Liver (tissue), 9 donors: Measurements from ENCODE around the gene COL9A3. TPM values are rescaled to one million over a fixed set of nuclear protein-coding genes. Genes with fewer than 3 reads are reported as not detected.

Experiments
- DNase-seq: peaks from one replicate; pipeline ENCODE4 v3.0.0-alpha.2; 2017; ENCODE audit warnings: low spot score
- H3K27ac ChIP-seq, 2 donors: one replicate each; pipeline ENCODE4 v1.7.0; 2013; ENCODE audit warnings: inconsistent platforms in 2 of 2, low read length in 2 of 2, control low read depth in 1 of 2, low read depth in 1 of 2, mild to moderate bottlenecking in 1 of 2
- H3K27me3 ChIP-seq, 4 donors: one replicate each; pipeline versions ENCODE4 v1.6.1 to v1.7.0; 2013; ENCODE audit warnings: low read length in 3 of 4, inconsistent platforms in 1 of 4, mild to moderate bottlenecking in 1 of 4, moderate library complexity in 1 of 4; ENCODE audit not compliant: control insufficient read depth in 4 of 4, insufficient read depth in 4 of 4
- H3K36me3 ChIP-seq, 4 donors: one replicate each; pipeline versions ENCODE4 v1.6.1 to v1.7.0; 2013; ENCODE audit warnings: low read length in 3 of 4, mild to moderate bottlenecking in 3 of 4, low read depth in 1 of 4, moderate library complexity in 1 of 4; ENCODE audit not compliant: control insufficient read depth in 4 of 4, insufficient read depth in 3 of 4
- H3K4me1 ChIP-seq, 4 donors: one replicate each; pipeline versions ENCODE4 v1.6.1 to v1.7.0; 2013; ENCODE audit warnings: low read length in 3 of 4, mild to moderate bottlenecking in 3 of 4, moderate library complexity in 1 of 4; ENCODE audit not compliant: control insufficient read depth in 4 of 4, insufficient read depth in 4 of 4
- H3K4me3 ChIP-seq, 3 donors: one replicate each; pipeline versions ENCODE4 v1.6.1 to v1.7.0; 2013; ENCODE audit warnings: low read length in 3 of 3, control low read depth in 1 of 3, low read depth in 1 of 3, mild to moderate bottlenecking in 1 of 3
- H3K9ac ChIP-seq, 2 donors: one replicate each; pipeline ENCODE4 v1.7.0; 2013; ENCODE audit warnings: low read length in 2 of 2, mild to moderate bottlenecking in 2 of 2, moderate library complexity in 2 of 2, control low read depth in 1 of 2, low read depth in 1 of 2
- H3K9me3 ChIP-seq, 4 donors: one replicate each; pipeline versions ENCODE4 v1.6.1 to v1.7.0; 2013; ENCODE audit warnings: low read length in 3 of 4; ENCODE audit not compliant: control insufficient read depth in 4 of 4
- EGR1 ChIP-seq, 2 donors: IDR thresholded peaks; 2 replicates each; pipeline ENCODE4 v1.6.1; 2016 to 2018; ENCODE audit warnings: antibody characterized with exemption in 2 of 2, low read depth in 2 of 2
- FOXA1 ChIP-seq: IDR thresholded peaks from 2 replicates; pipeline ENCODE4 v1.6.1; 2016; ENCODE audit warnings: antibody characterized with exemption
- FOXA2 ChIP-seq: IDR thresholded peaks from 2 replicates; pipeline ENCODE4 v1.6.1; 2016; ENCODE audit warnings: antibody characterized with exemption
- GABPA ChIP-seq, 2 donors: IDR thresholded peaks in 1 of 2; conservative IDR thresholded peaks in 1 of 2; 2 replicates each; pipeline ENCODE4 v1.6.1; 2016; ENCODE audit warnings: antibody characterized with exemption in 2 of 2, mild to moderate bottlenecking in 1 of 2, moderate library complexity in 1 of 2
- HNF4A ChIP-seq, 2 donors: conservative IDR thresholded peaks; 2 replicates each; pipeline ENCODE4 v1.6.1; 2016; ENCODE audit warnings: antibody characterized with exemption in 2 of 2, mild to moderate bottlenecking in 2 of 2
- HNF4G ChIP-seq: IDR thresholded peaks from 2 replicates; pipeline ENCODE4 v1.6.1; 2016; ENCODE audit warnings: antibody characterized with exemption
- JUND ChIP-seq, 2 donors: IDR thresholded peaks; 2 replicates each; pipeline ENCODE4 v1.6.1; 2016; ENCODE audit warnings: antibody characterized with exemption in 2 of 2
- NR2F2 ChIP-seq: IDR thresholded peaks from 2 replicates; pipeline ENCODE4 v1.6.1; 2016; ENCODE audit warnings: antibody characterized with exemption
- RAD21 ChIP-seq, 2 donors: IDR thresholded peaks; 2 replicates each; pipeline ENCODE4 v1.6.1; 2016; ENCODE audit warnings: antibody characterized with exemption in 2 of 2, mild to moderate bottlenecking in 2 of 2
- RXRA ChIP-seq, 2 donors: IDR thresholded peaks; 2 replicates each; pipeline ENCODE4 v1.6.1; 2017 to 2018; ENCODE audit warnings: antibody characterized with exemption in 2 of 2, mild to moderate bottlenecking in 1 of 2
- SP1 ChIP-seq: IDR thresholded peaks from 2 replicates; pipeline ENCODE4 v1.6.1; 2018; ENCODE audit warnings: antibody characterized with exemption, mild to moderate bottlenecking
- TAF1 ChIP-seq: conservative IDR thresholded peaks from 2 replicates; pipeline ENCODE4 v1.6.1; 2016; ENCODE audit warnings: antibody characterized with exemption, mild to moderate bottlenecking
- YY1 ChIP-seq: IDR thresholded peaks from 2 replicates; pipeline ENCODE4 v1.6.1; 2016; ENCODE audit warnings: antibody characterized with exemption, mild to moderate bottlenecking
- ZBTB33 ChIP-seq: IDR thresholded peaks from 2 replicates; pipeline ENCODE4 v1.6.1; 2016; ENCODE audit warnings: antibody characterized with exemption
- WGBS: extraction: QIAGEN DNeasy Blood & Tissue Kit; methylation state at CpG from one replicate; pipeline ENCODE4 v1.1.7; 2013; 5-methylcytosine and 5-hydroxymethylcytosine counted together
- polyA plus RNA-seq, 2 donors: library from polyadenylated mRNA; stranded (reverse) in 1 of 2; unstranded in 1 of 2; fragments of 200-250 nt in 1 of 2; fragments of >200 nt in 1 of 2; fragmentation: Nextera tagmentation in 1 of 2; extraction: Ambion mirVana in 1 of 2; gene quantifications; one replicate each; pipeline versions ENCODE4 v1.2.1 to v1.2.3, GENCODE V29; 2013 to 2015
- total RNA-seq, 2 donors: library from RNA; depleted of rRNA; stranded (reverse); fragments of >200 nt; gene quantifications; one replicate each; pipeline ENCODE4 v1.2.3, GENCODE V29; 2014
- TF ChIP-seq, protein P1 (sequence below): IDR thresholded peaks from 2 replicates; pipeline ENCODE4 v1.6.1; 2016; ENCODE audit warnings: antibody characterized with exemption
- TF ChIP-seq, protein P2 (sequence below): IDR thresholded peaks from 2 replicates; pipeline ENCODE4 v1.6.1; 2016; ENCODE audit warnings: antibody characterized with exemption, mild to moderate bottlenecking
- TF ChIP-seq, protein P3 (sequence below): fragments of 150-350 bp; IDR thresholded peaks from 2 replicates; pipeline ENCODE4 v1.5.1; 2017; ENCODE audit warnings: improper control_type of control experiment, low read depth, low read length; ENCODE audit not compliant: missing input control
- TF ChIP-seq, protein P4 (sequence below): IDR thresholded peaks from 2 replicates; pipeline ENCODE4 v1.6.1; 2016; ENCODE audit warnings: antibody characterized with exemption
- donor health status: healthy.
- donor health status: healthy.
- donor health status: healthy.
- donor health status: healthy.
- donor health status: healthy.

COL9A3 gene
- total and polyA plus RNA-seq, 4 donors = 0.92 to 2.0 (median 1.1) TPM

- H3K27me3 ChIP-seq = no peaks in the 10 kb centered on the region
- peak overlapping the region in 2 of 3 donors; percentile 21 to 25 for H3K4me3 ChIP-seq
- peaks cover 32 to 73% (median 49%) of the 10 kb centered on the region in 4 donors for H3K4me1 ChIP-seq
- peak overlapping the region; percentile 23 to 45 for H3K9ac ChIP-seq
- no peak for DNase-seq
- H3K9me3 ChIP-seq = no peaks in the 10 kb centered on the region
- WGBS = 19% methylated on average over 19 of the region's 19 CpGs
- H3K27ac ChIP-seq = peak overlapping the region; percentile 83 to 87
- TF ChIP-seq YY1 (peak; percentile 85), SP1 (peak; percentile 91), ZBTB33 (no peak), NR2F2 (peak; percentile 18), TAF1 (no peak), RXRA (IDR thresholded peaks at IDR 0.05) (peak; percentile 83 to 93), FOXA2 (no peak), GABPA (IDR thresholded peaks at IDR 0.05 in 1 of 2, conservative IDR thresholded peaks at IDR 0.05 in 1 of 2) (peak in 1 of 2 donors; percentile 76), JUND (IDR thresholded peaks at IDR 0.05) (peak in 1 of 2 donors; percentile 62), HNF4A (conservative IDR thresholded peaks at IDR 0.05) (peak; percentile 61 to 80), FOXA1 (no peak), RAD21 (IDR thresholded peaks at IDR 0.05) (peak in 1 of 2 donors; percentile 63), EGR1 (IDR thresholded peaks at IDR 0.05; ENCODE audit: low read depth in 2 of 2) (peak; percentile 74 to 86), HNF4G (peak; percentile 45)
- TF ChIP-seq, protein P1, sequence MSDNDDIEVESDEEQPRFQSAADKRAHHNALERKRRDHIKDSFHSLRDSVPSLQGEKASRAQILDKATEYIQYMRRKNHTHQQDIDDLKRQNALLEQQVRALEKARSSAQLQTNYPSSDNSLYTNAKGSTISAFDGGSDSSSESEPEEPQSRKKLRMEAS = peak; percentile 99
- TF ChIP-seq, protein P2, sequence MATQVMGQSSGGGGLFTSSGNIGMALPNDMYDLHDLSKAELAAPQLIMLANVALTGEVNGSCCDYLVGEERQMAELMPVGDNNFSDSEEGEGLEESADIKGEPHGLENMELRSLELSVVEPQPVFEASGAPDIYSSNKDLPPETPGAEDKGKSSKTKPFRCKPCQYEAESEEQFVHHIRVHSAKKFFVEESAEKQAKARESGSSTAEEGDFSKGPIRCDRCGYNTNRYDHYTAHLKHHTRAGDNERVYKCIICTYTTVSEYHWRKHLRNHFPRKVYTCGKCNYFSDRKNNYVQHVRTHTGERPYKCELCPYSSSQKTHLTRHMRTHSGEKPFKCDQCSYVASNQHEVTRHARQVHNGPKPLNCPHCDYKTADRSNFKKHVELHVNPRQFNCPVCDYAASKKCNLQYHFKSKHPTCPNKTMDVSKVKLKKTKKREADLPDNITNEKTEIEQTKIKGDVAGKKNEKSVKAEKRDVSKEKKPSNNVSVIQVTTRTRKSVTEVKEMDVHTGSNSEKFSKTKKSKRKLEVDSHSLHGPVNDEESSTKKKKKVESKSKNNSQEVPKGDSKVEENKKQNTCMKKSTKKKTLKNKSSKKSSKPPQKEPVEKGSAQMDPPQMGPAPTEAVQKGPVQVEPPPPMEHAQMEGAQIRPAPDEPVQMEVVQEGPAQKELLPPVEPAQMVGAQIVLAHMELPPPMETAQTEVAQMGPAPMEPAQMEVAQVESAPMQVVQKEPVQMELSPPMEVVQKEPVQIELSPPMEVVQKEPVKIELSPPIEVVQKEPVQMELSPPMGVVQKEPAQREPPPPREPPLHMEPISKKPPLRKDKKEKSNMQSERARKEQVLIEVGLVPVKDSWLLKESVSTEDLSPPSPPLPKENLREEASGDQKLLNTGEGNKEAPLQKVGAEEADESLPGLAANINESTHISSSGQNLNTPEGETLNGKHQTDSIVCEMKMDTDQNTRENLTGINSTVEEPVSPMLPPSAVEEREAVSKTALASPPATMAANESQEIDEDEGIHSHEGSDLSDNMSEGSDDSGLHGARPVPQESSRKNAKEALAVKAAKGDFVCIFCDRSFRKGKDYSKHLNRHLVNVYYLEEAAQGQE = peak; percentile 82
- TF ChIP-seq, protein P3, sequence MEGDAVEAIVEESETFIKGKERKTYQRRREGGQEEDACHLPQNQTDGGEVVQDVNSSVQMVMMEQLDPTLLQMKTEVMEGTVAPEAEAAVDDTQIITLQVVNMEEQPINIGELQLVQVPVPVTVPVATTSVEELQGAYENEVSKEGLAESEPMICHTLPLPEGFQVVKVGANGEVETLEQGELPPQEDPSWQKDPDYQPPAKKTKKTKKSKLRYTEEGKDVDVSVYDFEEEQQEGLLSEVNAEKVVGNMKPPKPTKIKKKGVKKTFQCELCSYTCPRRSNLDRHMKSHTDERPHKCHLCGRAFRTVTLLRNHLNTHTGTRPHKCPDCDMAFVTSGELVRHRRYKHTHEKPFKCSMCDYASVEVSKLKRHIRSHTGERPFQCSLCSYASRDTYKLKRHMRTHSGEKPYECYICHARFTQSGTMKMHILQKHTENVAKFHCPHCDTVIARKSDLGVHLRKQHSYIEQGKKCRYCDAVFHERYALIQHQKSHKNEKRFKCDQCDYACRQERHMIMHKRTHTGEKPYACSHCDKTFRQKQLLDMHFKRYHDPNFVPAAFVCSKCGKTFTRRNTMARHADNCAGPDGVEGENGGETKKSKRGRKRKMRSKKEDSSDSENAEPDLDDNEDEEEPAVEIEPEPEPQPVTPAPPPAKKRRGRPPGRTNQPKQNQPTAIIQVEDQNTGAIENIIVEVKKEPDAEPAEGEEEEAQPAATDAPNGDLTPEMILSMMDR = no peak
- TF ChIP-seq, protein P4, sequence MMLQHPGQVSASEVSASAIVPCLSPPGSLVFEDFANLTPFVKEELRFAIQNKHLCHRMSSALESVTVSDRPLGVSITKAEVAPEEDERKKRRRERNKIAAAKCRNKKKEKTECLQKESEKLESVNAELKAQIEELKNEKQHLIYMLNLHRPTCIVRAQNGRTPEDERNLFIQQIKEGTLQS = no peak
- H3K36me3 ChIP-seq = no peaks in the 10 kb centered on the region
Measured at GRCh38 chr20:62772990-62773844, 43.6 kb upstream of the COL9A3 start.
